Sigmoid colon (tissue), 7 donors: ENCODE data around the gene REV3L. TPM values are rescaled to one million over a fixed set of nuclear protein-coding genes. Genes with fewer than 3 reads are reported as not detected.

Experiments used
- DNase-seq: peaks from one replicate; pipeline ENCODE4 v3.0.0-alpha.2; 2019
- H3K27ac ChIP-seq, 4 donors: fragments of 200-600 bp; sonication (generic); one replicate each; pipeline ENCODE4 v1.5.1; 2016 to 2019; ENCODE audit warnings: mild to moderate bottlenecking in 1 of 4
- H3K27me3 ChIP-seq, 3 donors: fragments of 200-600 bp; sonication (generic); one replicate each; pipeline ENCODE4 v1.5.1; 2019; ENCODE audit warnings: mild to moderate bottlenecking in 1 of 3
- H3K36me3 ChIP-seq, 4 donors: fragments of 200-600 bp; sonication (generic); one replicate each; pipeline ENCODE4 v1.5.1; 2016 to 2019
- H3K4me1 ChIP-seq, 4 donors: fragments of 200-600 bp; sonication (generic); one replicate each; pipeline ENCODE4 v1.5.1; 2017 to 2019
- H3K4me3 ChIP-seq, 4 donors: fragments of 200-600 bp; sonication (generic); one replicate each; pipeline ENCODE4 v1.5.1; 2017 to 2019; ENCODE audit warnings: mild to moderate bottlenecking in 2 of 4, moderate library complexity in 1 of 4
- H3K9me3 ChIP-seq, 4 donors: fragments of 200-600 bp in 3 of 4; sonication (generic) in 3 of 4; one replicate each; pipeline versions ENCODE4 v1.5.1 to v1.6.1; 2013 to 2019
- CTCF ChIP-seq, 4 experiments: fragments of 450-650 bp in 3 of 4; fragments of 200-600 bp in 1 of 4; IDR thresholded peaks; one replicate each; pipeline ENCODE4 v1.5.1; 2016 to 2019; ENCODE audit warnings: antibody characterized with exemption in 4 of 4, mild to moderate bottlenecking in 3 of 4, moderate library complexity in 2 of 4
- EP300 ChIP-seq, 4 donors: sonication (generic); formaldehyde crosslinking; IDR thresholded peaks; one replicate each; pipeline ENCODE4 v1.6.1; 2017; ENCODE audit warnings: antibody characterized with exemption in 4 of 4
- POLR2A ChIP-seq, 2 donors: fragments of 450-650 bp; IDR thresholded peaks; one replicate each; pipeline ENCODE4 v1.6.1; 2016; ENCODE audit warnings: antibody characterized with exemption in 2 of 2, mild to moderate bottlenecking in 2 of 2, moderate library complexity in 2 of 2
- POLR2AphosphoS5 ChIP-seq, 4 donors: sonication (generic); formaldehyde crosslinking; IDR thresholded peaks; one replicate each; pipeline ENCODE4 v1.6.1; 2017; ENCODE audit warnings: antibody characterized with exemption in 4 of 4
- WGBS, 2 donors: extraction: QIAGEN DNeasy Blood & Tissue Kit; methylation state at CpG; one replicate each; pipeline ENCODE4 v1.1.7; 2013; 5-methylcytosine and 5-hydroxymethylcytosine counted together
- intact Hi-C: fragments of 100-400 bp; cut with DNase I; formaldehyde crosslinking; loops from one replicate; pipeline ENCODE4 v1.15.1; 2023
- polyA plus RNA-seq, 3 donors: library from polyadenylated mRNA; stranded (reverse); fragments of 200-250 nt; gene quantifications; one replicate each; pipeline ENCODE4 v1.2.3, GENCODE V29; 2013
- total RNA-seq, 4 donors: library from RNA; depleted of rRNA; stranded (reverse); fragments of >200 nt; gene quantifications; one replicate each; pipeline ENCODE4 v1.1.0, GENCODE V29; 2016
- donor health status: healthy with polysubstance abuse.
- donor health status: Bipolar disorder and iron deficiency.
- donor health status: healthy.

REV3L gene
- total and polyA plus RNA-seq, 7 donors, result 3.0 to 122 (median 72.1) TPM

- Histone ChIP-seq H3K9me3 (no peaks in the 10 kb centered on the region), H3K4me1 (peaks cover 0 to 56% (median 21%) of the 10 kb centered on the region in 4 donors), H3K27me3 (no peaks in the 10 kb centered on the region), H3K36me3 (peaks cover 0 to 16% (median 2%) of the 10 kb centered on the region in 4 donors), H3K4me3 (no peak overlapping the region), H3K27ac (peak overlapping the region in 3 of 4 donors; percentile 35 to 53 (median 47))
- TF ChIP-seq POLR2AphosphoS5 (IDR thresholded peaks at IDR 0.05) (no peak), EP300 (IDR thresholded peaks at IDR 0.05) (no peak), POLR2A (IDR thresholded peaks at IDR 0.05) (no peak), CTCF (IDR thresholded peaks at IDR 0.05) (no peak)
- intact Hi-C loops, result no loop called here
- 46 to 92% methylated on average over 1 of the region's 1 CpG for WGBS, 2 donors
- DNase-seq, result no peak
Observed at GRCh38 chr6:111464184-111464583, 18.8 kb downstream of the REV3L start.

- intact Hi-C loops, result no loop called here
- Histone ChIP-seq H3K4me3 (no peak overlapping the region), H3K4me1 (peaks cover 0 to 43% (median 15%) of the 10 kb centered on the region in 4 donors), H3K27me3 (no peaks in the 10 kb centered on the region), H3K36me3 (peaks cover 0 to 16% (median 2%) of the 10 kb centered on the region in 4 donors), H3K27ac (peak overlapping the region; percentile 37 to 53 (median 48)), H3K9me3 (no peaks in the 10 kb centered on the region)
- 63 to 76% methylated on average over 7 of the region's 7 CpGs for WGBS, 2 donors
- DNase-seq, result no peak
- TF ChIP-seq EP300 (IDR thresholded peaks at IDR 0.05) (no peak), POLR2A (IDR thresholded peaks at IDR 0.05) (no peak), POLR2AphosphoS5 (IDR thresholded peaks at IDR 0.05) (peak in 1 of 4 donors; percentile 46), CTCF (IDR thresholded peaks at IDR 0.05) (no peak)
Observed at GRCh38 chr6:111462770-111463391, 20.1 kb downstream of the REV3L start.

- no peak for DNase-seq
- Histone ChIP-seq H3K36me3 (peaks cover 0 to 16% (median 2%) of the 10 kb centered on the region in 4 donors), H3K4me1 (peaks cover 0 to 37% (median 15%) of the 10 kb centered on the region in 4 donors), H3K4me3 (no peak overlapping the region), H3K27ac (peak overlapping the region in 3 of 4 donors; percentile 22 to 53 (median 47)), H3K27me3 (no peaks in the 10 kb centered on the region), H3K9me3 (no peaks in the 10 kb centered on the region)
- no peak for TF ChIP-seq POLR2A (IDR thresholded peaks at IDR 0.05)
- TF ChIP-seq POLR2AphosphoS5 (IDR thresholded peaks at IDR 0.05), result no peak
- TF ChIP-seq CTCF (IDR thresholded peaks at IDR 0.05), result no peak
- TF ChIP-seq EP300 (IDR thresholded peaks at IDR 0.05), result no peak
- intact Hi-C loops, result no loop called here
Observed at GRCh38 chr6:111461860-111462259, 21.2 kb downstream of the REV3L start.

- Histone ChIP-seq H3K27me3 (no peaks in the 10 kb centered on the region), H3K4me3 (no peak overlapping the region), H3K9me3 (no peaks in the 10 kb centered on the region), H3K36me3 (peaks cover 0 to 21% (median 2%) of the 10 kb centered on the region in 4 donors), H3K27ac (no peak overlapping the region), H3K4me1 (peaks cover 0 to 52% (median 24%) of the 10 kb centered on the region in 4 donors)
- intact Hi-C loops, result no loop called here
- no peak for DNase-seq
- TF ChIP-seq CTCF (IDR thresholded peaks at IDR 0.05) (no peak), POLR2A (IDR thresholded peaks at IDR 0.05) (no peak), EP300 (IDR thresholded peaks at IDR 0.05) (no peak), POLR2AphosphoS5 (IDR thresholded peaks at IDR 0.05) (no peak)
Observed at GRCh38 chr6:111458670-111459232, 24.3 kb downstream of the REV3L start.
